IMR-90 (cell line): ENCODE measurements around the gene SLC38A8. TPM values are rescaled to one million over a fixed set of nuclear protein-coding genes. Genes with fewer than 3 reads are reported as not detected.

Source experiments
- ATAC-seq: fragments of 200-7000 bp; cut with Tn5 transposase; 2 replicates; pipeline ENCODE4 v1.9.1; 2020; ENCODE audit warnings: low read depth, mild to moderate bottlenecking, moderate library complexity
- BruUV-seq: library from RNA; stranded (reverse); fragments of 400-500 nt; replicated peaks from 2 replicates; lab custom pipeline; 2021; lab: Mats Ljungman, UMichigan
- CTCF ChIA-PET: fragments of 300-600 bp; formaldehyde crosslinking; extraction: SDS; loops from one replicate; lab custom pipeline; 2021; ENCODE audit warnings: antibody characterized with exemption; lab: Yijun Ruan, JAX
- POLR2A ChIA-PET: fragments of 300-600 bp; sonication (Branson Sonifier 250); formaldehyde crosslinking; loops from one replicate; lab custom pipeline; 2022; ENCODE audit warnings: antibody characterized with exemption; ENCODE audit not compliant: unreplicated experiment; lab: Charles Lee
- DNase-seq: peaks from one replicate; pipeline ENCODE4 v3.0.0; 2013
- H2AFZ ChIP-seq: replicated peaks from 2 replicates; pipeline ENCODE3; 2013; ENCODE audit warnings: low read length, mild to moderate bottlenecking; ENCODE audit not compliant: poor library complexity
- H2AK5ac ChIP-seq: 2 replicates; pipeline ENCODE4 v1.6.1; 2013; ENCODE audit warnings: low read depth, low read length, inconsistent platforms
- H2AK9ac ChIP-seq: replicated peaks from 2 replicates; pipeline ENCODE3; 2013; ENCODE audit warnings: mild to moderate bottlenecking, low read depth, low read length, moderate library complexity; ENCODE audit not compliant: poor library complexity
- H2BK120ac ChIP-seq: 2 replicates; pipeline ENCODE4 v1.6.1; 2013; ENCODE audit warnings: low read depth, low read length, inconsistent platforms
- H2BK15ac ChIP-seq: 3 replicates; pipeline ENCODE4 v1.6.1; 2013; ENCODE audit warnings: low read depth, low read length, inconsistent platforms
- H2BK20ac ChIP-seq: 2 replicates; pipeline ENCODE4 v1.6.1; 2013; ENCODE audit warnings: low read depth, mild to moderate bottlenecking, inconsistent platforms, low read length, moderate library complexity
- H2BK5ac ChIP-seq: 2 replicates; pipeline ENCODE4 v1.6.1; 2013; ENCODE audit warnings: mild to moderate bottlenecking, low read depth, low read length, inconsistent platforms; ENCODE audit not compliant: poor library complexity, severe bottlenecking
- H3K14ac ChIP-seq: replicated peaks from 2 replicates; pipeline ENCODE4 v1.6.1; 2013; ENCODE audit warnings: low read depth, low read length, inconsistent platforms
- H3K18ac ChIP-seq: 2 replicates; pipeline ENCODE4 v1.6.1; 2013; ENCODE audit warnings: low read depth, low read length, control low read depth
- H3K23ac ChIP-seq: 2 replicates; pipeline ENCODE4 v1.6.1; 2013; ENCODE audit warnings: low read depth, low read length, inconsistent platforms
- H3K27ac ChIP-seq: 2 replicates; pipeline ENCODE4 v1.5.1; 2013; ENCODE audit warnings: mild to moderate bottlenecking, control low read depth, low read length; ENCODE audit not compliant: insufficient read depth
- H3K27me3 ChIP-seq: 2 replicates; pipeline ENCODE4 v1.6.1; 2013; ENCODE audit warnings: low read length; ENCODE audit not compliant: control insufficient read depth, insufficient read depth
- H3K36me3 ChIP-seq: 2 replicates; pipeline ENCODE4 v1.6.1; 2013; ENCODE audit warnings: low read length, mixed read lengths; ENCODE audit not compliant: control insufficient read depth, insufficient read depth
- H3K4ac ChIP-seq: 2 replicates; pipeline ENCODE4 v1.6.1; 2013; ENCODE audit warnings: low read depth, low read length, inconsistent platforms
- H3K4me1 ChIP-seq: 2 replicates; pipeline ENCODE4 v1.6.1; 2013; ENCODE audit warnings: low read length, mixed read lengths; ENCODE audit not compliant: control insufficient read depth, insufficient read depth
- H3K4me2 ChIP-seq: 2 replicates; pipeline ENCODE4 v1.6.1; 2013; ENCODE audit warnings: low read depth, mild to moderate bottlenecking, control low read depth, low read length, moderate library complexity
- H3K4me3 ChIP-seq: 2 replicates; pipeline ENCODE4 v1.5.1; 2013; ENCODE audit warnings: low read depth, mild to moderate bottlenecking, control low read depth, low read length, moderate library complexity; ENCODE audit not compliant: insufficient read depth
- H3K56ac ChIP-seq: 2 replicates; pipeline ENCODE4 v1.6.1; 2013; ENCODE audit warnings: low read length, inconsistent platforms; ENCODE audit not compliant: insufficient read depth; ENCODE audit errors: extremely low read depth
- H3K79me1 ChIP-seq, 2 experiments: 2 replicates each; pipeline ENCODE4 v1.6.1; 2013; ENCODE audit warnings: low read length in 2 of 2, inconsistent platforms in 1 of 2, low read depth in 1 of 2
- H3K9ac ChIP-seq: 2 replicates; pipeline ENCODE4 v1.6.1; 2013; ENCODE audit warnings: low read depth, low read length, control low read depth
- H3K9me1 ChIP-seq: 2 replicates; pipeline ENCODE4 v1.6.1; 2013; ENCODE audit warnings: low read length, inconsistent platforms; ENCODE audit not compliant: insufficient read depth
- H3K9me3 ChIP-seq: 2 replicates; pipeline ENCODE4 v1.6.1; 2013; ENCODE audit warnings: low read length; ENCODE audit not compliant: control insufficient read depth, insufficient read depth
- H4K20me1 ChIP-seq: 2 replicates; pipeline ENCODE4 v1.6.1; 2013; ENCODE audit warnings: low read length, inconsistent platforms; ENCODE audit not compliant: insufficient read depth
- H4K5ac ChIP-seq: 2 replicates; pipeline ENCODE4 v1.6.1; 2013; ENCODE audit warnings: mild to moderate bottlenecking, low read depth, low read length, control low read depth
- H4K8ac ChIP-seq, 2 experiments: 2 replicates each; pipeline ENCODE4 v1.6.1; 2013; ENCODE audit warnings: low read depth in 2 of 2, low read length in 2 of 2, control low read depth in 1 of 2, inconsistent platforms in 1 of 2
- H4K91ac ChIP-seq: 2 replicates; pipeline ENCODE4 v1.6.1; 2013; ENCODE audit warnings: low read depth, low read length, inconsistent platforms; ENCODE audit not compliant: insufficient read depth
- BHLHE40 ChIP-seq: fragments of 150-350 bp; IDR thresholded peaks from 2 replicates; pipeline ENCODE4 v1.6.1; 2016; ENCODE audit warnings: mild to moderate bottlenecking, low read depth, low read length
- FOS ChIP-seq: fragments of 150-350 bp; IDR thresholded peaks from 2 replicates; pipeline ENCODE4 v1.6.1; 2016; ENCODE audit warnings: low read depth, low read length
- MAFK ChIP-seq: IDR thresholded peaks from 2 replicates; pipeline ENCODE4 v1.6.1; 2012; ENCODE audit warnings: low read depth, low read length, improper control_type of control experiment
- MAZ ChIP-seq: IDR thresholded peaks from 2 replicates; pipeline ENCODE4 v1.6.1; 2012; ENCODE audit warnings: low read depth, mild to moderate bottlenecking, low read length, improper control_type of control experiment, moderate library complexity, borderline replicate concordance
- MXI1 ChIP-seq: IDR thresholded peaks from 2 replicates; pipeline ENCODE4 v1.6.1; 2012; ENCODE audit warnings: low read depth, mild to moderate bottlenecking, low read length, moderate library complexity, borderline replicate concordance
- NFE2L2 ChIP-seq: fragments of 150-350 bp; IDR thresholded peaks from 2 replicates; pipeline ENCODE4 v1.6.1; 2016; ENCODE audit warnings: low read depth, mild to moderate bottlenecking, low read length
- POLR2A ChIP-seq: IDR thresholded peaks from 2 replicates; pipeline ENCODE4 v1.6.1; 2012; ENCODE audit warnings: mild to moderate bottlenecking, low read depth, low read length
- RAD21 ChIP-seq: IDR thresholded peaks from 2 replicates; pipeline ENCODE4 v1.6.1; 2012; ENCODE audit warnings: low read length, improper control_type of control experiment
- RFX5 ChIP-seq: IDR thresholded peaks from 2 replicates; pipeline ENCODE4 v1.8.0; 2012; ENCODE audit warnings: low read depth, mild to moderate bottlenecking, low read length, moderate library complexity
- SMC3 ChIP-seq: fragments of 150-350 bp; IDR thresholded peaks from 2 replicates; pipeline ENCODE4 v1.6.1; 2016; ENCODE audit warnings: low read depth, mild to moderate bottlenecking, antibody characterized with exemption, low read length, moderate library complexity
- WGBS, 2 experiments: methylation state at CpG; one replicate each; pipeline versions ENCODE4 v1.1.5 to v1.1.7; 2013; ENCODE audit warnings: missing lambda C conversion rate in 2 of 2; ENCODE audit not compliant: insufficient read length in 1 of 2; ENCODE audit errors: extremely low coverage in 2 of 2; 5-methylcytosine and 5-hydroxymethylcytosine counted together
- dilution Hi-C: fragments of 300-500 bp; cut with HindIII; formaldehyde crosslinking; loops from one replicate; pipeline ENCODE4 v1.14.3; 2018; ENCODE audit warnings: low sequenced_read_pairs; ENCODE audit not compliant: unreplicated experiment
- in situ Hi-C: fragments of 300-500 bp; cut with MboI; formaldehyde crosslinking; loops from 3 replicates; pipeline ENCODE4 v1.14.3; 2019; ENCODE audit warnings: low sequenced_read_pairs, inconsistent platforms, mixed read lengths
- intact Hi-C: fragments of 100-400 bp; cut with micrococcal nuclease; formaldehyde crosslinking; loops from 2 replicates; pipeline ENCODE4 v1.10.0; 2022
- polyA plus RNA-seq, 3 experiments: library from polyadenylated mRNA; depleted of rRNA; stranded (reverse); fragments of >200 nt; gene quantifications; 2 replicates each; pipeline ENCODE4 v1.2.3, GENCODE V29; 2012; ENCODE audit warnings: low replicate concordance in 1 of 3
- total RNA-seq: library from RNA; depleted of rRNA; stranded (reverse); fragments of >200 nt; gene quantifications from 2 replicates; pipeline ENCODE4 v1.2.3, GENCODE V29; 2012
- TF ChIP-seq, protein P1 (sequence below): fragments of 150-350 bp; IDR thresholded peaks from 2 replicates; pipeline ENCODE4 v1.6.1; 2017; ENCODE audit warnings: mild to moderate bottlenecking, antibody characterized with exemption, low read length, low read depth
- TF ChIP-seq, protein P2 (sequence below): fragments of 150-350 bp; IDR thresholded peaks from 2 replicates; pipeline ENCODE4 v1.6.1; 2016; ENCODE audit warnings: low read depth, mild to moderate bottlenecking, low read length, moderate library complexity, borderline replicate concordance

SLC38A8 gene
- total and polyA plus RNA-seq, 2 of the 4 experiments (the other 2 are of a cell fraction): not detected

DNA sequence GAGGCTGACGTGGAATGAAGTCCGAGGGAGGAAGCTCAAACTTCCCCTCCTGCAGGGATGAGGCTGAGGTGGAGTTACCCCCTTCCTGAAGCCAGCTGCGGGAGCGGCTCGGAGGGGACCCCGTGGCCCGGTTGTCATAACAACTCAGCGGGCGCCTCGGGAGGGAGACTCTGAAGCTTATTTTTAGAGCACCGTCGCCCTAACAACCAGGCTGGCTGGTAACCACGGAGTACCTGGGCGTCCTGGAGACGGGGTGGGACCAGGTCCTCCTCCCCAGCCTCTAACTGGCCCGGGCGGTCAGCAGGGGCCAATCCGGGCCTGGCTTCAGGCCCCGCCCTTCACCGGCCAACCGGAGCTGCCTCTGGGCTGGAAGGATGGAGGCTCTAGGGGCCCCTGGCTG, 46.8 kb downstream of the SLC38A8 start (continued):
- TF ChIP-seq MAZ: no peak
- no peak for TF ChIP-seq MAFK

DNA sequence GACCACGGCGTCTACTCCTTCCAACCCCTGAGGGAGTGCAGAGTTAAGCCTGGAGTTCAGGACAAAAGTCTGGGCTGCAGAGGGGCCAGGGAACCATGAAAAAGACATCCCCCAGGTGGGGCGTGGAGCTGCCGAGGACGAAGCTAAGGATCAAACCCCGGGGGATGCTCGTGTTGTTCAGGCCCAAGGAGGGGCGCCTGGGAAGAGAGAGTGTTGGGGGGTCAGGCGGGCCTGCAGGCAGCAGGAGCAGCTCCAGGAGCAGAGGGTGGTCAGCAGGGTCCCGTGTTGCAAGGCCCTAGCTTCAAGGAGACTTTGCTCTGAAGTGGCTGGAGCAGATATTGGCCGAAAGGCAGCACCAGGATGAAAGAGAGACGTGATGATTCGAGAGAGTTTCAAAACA, 47.9 kb downstream of the SLC38A8 start:
- peak; percentile 22 for DNase-seq
- Histone ChIP-seq H3K4me1 (peaks cover 7% of the 10 kb centered on the region; the same call in 1 of the 2 replicates), H3K79me1 (no peaks in the 10 kb centered on the region), H3K4me2 (no peak overlapping the region), H2BK120ac (0 out of 2 replicates have a peak overlapping the region, but pooled peaks have one; percentile 2), H3K36me3 (no peaks in the 10 kb centered on the region), H3K18ac (no peak overlapping the region), H3K4me3 (no peak overlapping the region), H2AK9ac (no peak overlapping the region), H3K27me3 (peaks cover 13% of the 10 kb centered on the region), H3K9me1 (0 out of 2 replicates have a peak, but pooled peaks cover 4% of the 10 kb centered on the region), H4K8ac (no peak overlapping the region), H2BK15ac (no peak overlapping the region), H3K14ac (no peak overlapping the region), H2AFZ (peak overlapping the region; percentile 72), H3K4ac (0 out of 2 replicates have a peak overlapping the region, but pooled peaks have one; percentile 17), H3K23ac (no peak overlapping the region), H2BK5ac (no peak overlapping the region), H2BK20ac (no peak overlapping the region), H4K5ac (no peak overlapping the region), H4K20me1 (no peaks in the 10 kb centered on the region), H3K27ac (no peak overlapping the region), H2AK5ac (no peak overlapping the region), H3K56ac (no peak overlapping the region), H3K9me3 (no peaks in the 10 kb centered on the region), H4K91ac (no peak overlapping the region; the same call in 1 of the 2 replicates), H3K9ac (no peak overlapping the region)
- dilution Hi-C loops (no loop called here), intact Hi-C loops (no loop called here), in situ Hi-C loops (no loop called here)
- POLR2A ChIA-PET: no interaction called here
- BruUV-seq: no TSS peak
- no peak for ATAC-seq
- WGBS, 2 experiments: 84% methylated on average over 4 of the region's 13 CpGs; no CpG with 5 or more reads in 1 of the 2 experiments
- CTCF ChIA-PET: no interaction called here
- TF ChIP-seq MAFK (no peak), NFE2L2 (no peak), SMC3 (no peak), RAD21 (no peak), RFX5 (no peak), FOS (no peak), MXI1 (no peak), MAZ (no peak), POLR2A (no peak), BHLHE40 (no peak)
- TF ChIP-seq, protein P1, sequence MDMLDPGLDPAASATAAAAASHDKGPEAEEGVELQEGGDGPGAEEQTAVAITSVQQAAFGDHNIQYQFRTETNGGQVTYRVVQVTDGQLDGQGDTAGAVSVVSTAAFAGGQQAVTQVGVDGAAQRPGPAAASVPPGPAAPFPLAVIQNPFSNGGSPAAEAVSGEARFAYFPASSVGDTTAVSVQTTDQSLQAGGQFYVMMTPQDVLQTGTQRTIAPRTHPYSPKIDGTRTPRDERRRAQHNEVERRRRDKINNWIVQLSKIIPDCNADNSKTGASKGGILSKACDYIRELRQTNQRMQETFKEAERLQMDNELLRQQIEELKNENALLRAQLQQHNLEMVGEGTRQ: no peak
- TF ChIP-seq, protein P2, sequence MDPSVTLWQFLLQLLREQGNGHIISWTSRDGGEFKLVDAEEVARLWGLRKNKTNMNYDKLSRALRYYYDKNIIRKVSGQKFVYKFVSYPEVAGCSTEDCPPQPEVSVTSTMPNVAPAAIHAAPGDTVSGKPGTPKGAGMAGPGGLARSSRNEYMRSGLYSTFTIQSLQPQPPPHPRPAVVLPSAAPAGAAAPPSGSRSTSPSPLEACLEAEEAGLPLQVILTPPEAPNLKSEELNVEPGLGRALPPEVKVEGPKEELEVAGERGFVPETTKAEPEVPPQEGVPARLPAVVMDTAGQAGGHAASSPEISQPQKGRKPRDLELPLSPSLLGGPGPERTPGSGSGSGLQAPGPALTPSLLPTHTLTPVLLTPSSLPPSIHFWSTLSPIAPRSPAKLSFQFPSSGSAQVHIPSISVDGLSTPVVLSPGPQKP: no peak
